NK-92 (cell line): ENCODE data around the gene DPF3.

Experiments used
- DNase-seq: peaks from one replicate; lab custom pipeline; 2025; ENCODE audit not compliant: unreplicated experiment; lab: John Stamatoyannopoulos, UW

DPF3 gene

GRCh38 chr14:72801836-72802587, 91.9 kb downstream of the DPF3 start:
- no peak for DNase-seq

- no peak for DNase-seq
Measured at GRCh38 chr14:72801381-72801812, 92.5 kb downstream of the DPF3 start.

- no peak for DNase-seq
Measured at GRCh38 chr14:72800848-72801370, 93.0 kb downstream of the DPF3 start.

- no peak for DNase-seq
Measured at GRCh38 chr14:72800296-72800695, 93.6 kb downstream of the DPF3 start.

GRCh38 chr14:72796935-72797334, 97.0 kb downstream of the DPF3 start:
- no peak for DNase-seq

- DNase-seq = no peak
Measured at GRCh38 chr14:72793156-72793939, 100.6 kb downstream of the DPF3 start.

- no peak for DNase-seq
Measured at GRCh38 chr14:72792051-72792788, 101.7 kb downstream of the DPF3 start.

- no peak for DNase-seq
Measured at GRCh38 chr14:72790887-72791566, 102.9 kb downstream of the DPF3 start.

- DNase-seq = no peak
Measured at GRCh38 chr14:72788972-72789728, 104.8 kb downstream of the DPF3 start.

- DNase-seq = no peak
Measured at GRCh38 chr14:72788255-72788654, 105.6 kb downstream of the DPF3 start.

- no peak for DNase-seq
Measured at GRCh38 chr14:72787841-72788240, 106.1 kb downstream of the DPF3 start.

GRCh38 chr14:72786378-72787350, 107.2 kb downstream of the DPF3 start:
- no peak for DNase-seq

- DNase-seq = no peak
Measured at GRCh38 chr14:72783741-72784140, 110.2 kb downstream of the DPF3 start.

GRCh38 chr14:72782817-72783216, 111.1 kb downstream of the DPF3 start:
- no peak for DNase-seq

GRCh38 chr14:72781561-72782508, 112.1 kb downstream of the DPF3 start:
- DNase-seq = no peak

- DNase-seq = no peak
Measured at GRCh38 chr14:72780751-72781150, 113.2 kb downstream of the DPF3 start.

GRCh38 chr14:72779679-72780078, 114.2 kb downstream of the DPF3 start:
- no peak for DNase-seq

GRCh38 chr14:72777636-72778035, 116.3 kb downstream of the DPF3 start:
- no peak for DNase-seq
